ENCODE data around the gene IQCC.
"Not testable (repeated sequence)": the region's sequence is repeated elsewhere in the genome, so short reads cannot be mapped to it uniquely, and the experiment has no call there.

IQCC gene

GRCh38 chr1:32205401-32206370 lies at the start of gene IQCC:
TSS of gene IQCC (plus strand) at chr1:32205671. CDS start at chr1:32205682, 11 bp downstream.
- peak; percentile 44 to 47 for DNase-seq (ENCODE audit: low read depth in 2 of 2)

DNA sequence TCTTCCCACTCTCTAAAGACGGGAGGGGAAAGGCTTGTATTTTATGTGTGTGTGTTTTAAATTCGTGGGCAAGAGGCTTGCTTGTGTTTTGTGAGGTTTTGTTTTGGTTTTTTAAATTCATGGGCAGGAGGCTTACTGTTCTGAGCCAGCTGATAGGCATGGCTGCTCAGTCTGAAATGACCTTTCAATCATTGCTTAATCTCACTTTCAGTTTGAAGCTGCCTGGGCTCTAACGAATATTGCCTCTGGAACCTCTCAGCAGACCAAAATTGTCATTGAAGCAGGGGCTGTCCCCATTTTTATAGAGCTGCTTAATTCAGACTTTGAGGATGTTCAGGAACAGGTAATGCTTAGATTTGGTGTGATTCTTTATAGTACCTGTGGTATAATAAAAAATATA lies 46.3 kb upstream of the IQCC start:
- no peak for DNase-seq (ENCODE audit: low read depth in 2 of 2)

GRCh38 chr1:32163405-32163804 lies 42.1 kb upstream of the IQCC start:
- no peak for DNase-seq (ENCODE audit: low read depth in 2 of 2)

- not testable (repeated sequence) for DNase-seq (ENCODE audit: low read depth in 2 of 2)
Measured at GRCh38 chr1:32165633-32166032, 39.8 kb upstream of the IQCC start.

GRCh38 chr1:32170991-32171390 lies 34.5 kb upstream of the IQCC start:
- no peak for DNase-seq (ENCODE audit: low read depth in 2 of 2)

DNA sequence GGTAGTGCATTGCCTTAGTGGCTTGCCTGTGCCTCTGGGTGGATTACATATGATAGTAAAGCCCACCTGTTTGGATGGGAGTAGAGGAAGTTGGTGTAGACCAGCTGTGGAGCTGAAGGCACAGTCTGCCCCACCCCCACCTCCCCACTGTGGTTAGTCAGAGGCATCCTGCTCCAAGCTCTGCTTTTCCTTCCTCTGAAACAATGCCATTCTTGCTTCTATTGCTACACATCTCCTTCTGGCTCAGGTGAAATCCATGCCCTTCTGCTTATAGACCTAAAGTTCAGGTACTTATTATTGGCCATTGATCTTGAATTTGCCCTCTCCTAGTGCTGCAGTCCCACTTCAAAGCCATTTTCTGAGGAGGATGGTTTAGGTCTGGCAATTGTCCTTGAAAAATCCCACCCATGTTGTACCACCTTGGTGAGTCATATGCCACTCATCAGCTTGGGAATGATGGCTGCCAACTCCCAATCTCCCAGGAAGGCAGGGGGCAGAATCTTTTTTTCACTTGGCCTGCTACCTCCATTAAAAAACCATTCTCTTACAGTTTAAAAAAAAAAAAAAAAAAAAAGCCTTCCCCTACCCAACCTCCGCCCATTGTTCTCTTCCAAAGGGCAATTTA lies 32.7 kb upstream of the IQCC start:
- no peak for DNase-seq (ENCODE audit: low read depth in 2 of 2)

- no peak for DNase-seq (ENCODE audit: low read depth in 2 of 2)
Measured at GRCh38 chr1:32178380-32179192, 26.9 kb upstream of the IQCC start.

DNA sequence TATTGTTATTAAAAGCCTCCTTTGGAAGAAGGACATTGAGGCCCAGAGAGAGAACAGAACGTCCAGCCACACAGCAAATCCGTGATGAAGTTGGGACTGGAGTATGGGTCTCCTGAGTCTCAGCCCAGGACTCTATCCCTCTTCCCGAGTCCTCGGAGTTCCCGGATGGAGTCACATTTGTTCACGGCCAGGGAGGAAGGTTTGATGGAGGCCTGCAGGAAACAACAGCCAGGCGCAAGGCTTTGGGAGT lies 26.4 kb upstream of the IQCC start:
- no peak for DNase-seq (ENCODE audit: low read depth in 2 of 2)

- peak; percentile 74 to 80 for DNase-seq (ENCODE audit: low read depth in 2 of 2)
Measured at GRCh38 chr1:32179443-32180185, 25.9 kb upstream of the IQCC start, which contains the start of gene TXLNA. TSS of gene TXLNA (plus strand) at chr1:32179675. CDS start at chr1:32180346, 671 bp downstream.

DNA sequence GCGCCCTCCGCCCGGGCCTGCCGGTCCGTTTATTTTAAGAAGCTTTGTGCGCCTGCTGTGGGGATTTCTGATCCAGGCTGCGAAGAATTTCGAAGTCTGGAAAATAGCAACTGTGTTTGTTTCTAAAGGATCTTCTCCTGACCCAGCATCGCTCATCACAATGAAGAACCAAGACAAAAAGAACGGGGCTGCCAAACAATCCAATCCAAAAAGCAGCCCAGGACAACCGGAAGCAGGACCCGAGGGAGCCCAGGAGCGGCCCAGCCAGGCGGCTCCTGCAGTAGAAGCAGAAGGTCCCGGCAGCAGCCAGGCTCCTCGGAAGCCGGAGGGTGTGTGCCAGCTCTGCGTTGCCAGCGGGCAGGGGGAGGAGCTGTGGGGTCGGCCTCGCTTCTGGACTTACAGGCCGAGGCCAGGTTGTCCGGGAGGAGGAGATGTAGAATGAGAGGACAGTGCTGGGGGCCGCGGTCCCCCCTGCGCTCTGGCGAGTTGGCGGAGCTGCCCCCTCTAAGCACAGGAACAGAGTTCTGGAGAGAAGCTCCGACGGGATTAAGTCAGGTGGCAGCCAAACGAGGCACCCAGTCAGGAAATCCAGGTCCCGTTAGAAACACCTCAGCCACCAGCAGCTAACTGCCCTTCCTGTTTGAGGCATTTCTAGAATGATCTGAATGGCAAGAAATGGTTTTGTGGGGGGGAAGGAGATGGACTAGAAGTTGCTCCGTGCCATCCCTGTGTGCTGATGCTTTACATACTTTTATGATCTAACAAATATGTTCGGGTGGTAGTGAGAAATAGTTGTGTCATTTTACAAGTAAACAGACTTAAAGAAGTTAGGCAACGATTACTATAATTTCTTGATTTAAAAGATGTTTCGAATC lies 25.0 kb upstream of the IQCC start:
- no peak for DNase-seq (ENCODE audit: low read depth in 2 of 2)

DNA sequence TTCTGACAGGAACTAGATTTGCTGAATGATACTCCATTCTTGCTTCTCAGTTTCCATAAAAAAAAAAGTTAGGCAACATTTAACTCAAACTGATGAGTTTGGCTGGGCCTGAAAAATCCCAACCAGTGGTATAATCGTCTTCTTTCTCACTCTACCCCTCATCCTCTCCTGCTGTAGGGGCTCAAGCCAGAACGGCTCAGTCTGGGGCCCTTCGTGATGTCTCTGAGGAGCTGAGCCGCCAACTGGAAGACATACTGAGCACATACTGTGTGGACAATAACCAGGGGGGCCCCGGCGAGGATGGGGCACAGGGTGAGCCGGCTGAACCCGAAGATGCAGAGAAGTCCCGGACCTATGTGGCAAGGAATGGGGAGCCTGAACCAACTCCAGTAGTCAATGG lies 24.4 kb upstream of the IQCC start:
- no peak for DNase-seq (ENCODE audit: low read depth in 2 of 2)

- no peak for DNase-seq (ENCODE audit: low read depth in 2 of 2)
Measured at GRCh38 chr1:32181563-32181962, 23.9 kb upstream of the IQCC start.

DNA sequence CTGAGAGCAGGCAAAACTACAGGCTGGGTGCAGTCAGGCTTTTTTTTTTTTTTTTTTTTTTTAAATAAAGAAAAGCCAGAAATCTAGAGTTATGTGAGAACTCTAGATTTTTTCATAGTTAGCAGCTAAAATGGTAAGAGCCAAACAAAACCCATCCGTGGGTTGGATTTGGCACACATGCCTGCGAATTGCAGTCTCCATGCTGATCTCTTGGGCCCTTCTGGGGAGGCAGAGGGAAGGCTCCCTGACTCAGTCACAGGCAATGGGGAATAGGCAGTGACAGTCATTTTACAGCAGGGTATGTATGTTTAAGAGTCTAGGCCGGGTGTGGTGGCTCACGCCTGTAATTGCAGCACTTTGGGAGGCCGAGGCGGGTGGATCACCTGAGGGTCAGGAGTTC lies 23.4 kb upstream of the IQCC start:
- DNase-seq (ENCODE audit: low read depth in 2 of 2), result no peak

DNA sequence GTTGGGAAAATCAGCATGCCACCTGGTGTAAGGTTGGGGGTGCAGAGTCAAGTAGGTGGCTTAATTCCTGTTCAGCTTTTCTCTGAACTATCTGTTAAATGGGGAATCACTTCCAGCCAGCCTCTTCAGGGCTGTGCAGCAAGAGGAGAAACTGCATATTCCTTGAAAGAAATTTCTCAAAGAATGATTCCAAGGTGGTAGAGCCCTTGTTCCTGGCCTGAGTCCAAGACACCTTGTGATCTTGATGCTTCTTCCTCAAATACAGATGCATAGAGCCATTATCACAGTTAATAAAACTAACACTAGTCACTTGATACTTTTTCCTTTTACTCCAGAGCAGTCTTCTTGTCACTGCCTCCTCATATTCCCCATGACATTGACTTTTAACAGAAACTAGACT lies 20.8 kb upstream of the IQCC start:
- no peak for DNase-seq (ENCODE audit: low read depth in 2 of 2)

GRCh38 chr1:32186077-32186476 lies 19.4 kb upstream of the IQCC start:
- no peak for DNase-seq (ENCODE audit: low read depth in 2 of 2)

DNA sequence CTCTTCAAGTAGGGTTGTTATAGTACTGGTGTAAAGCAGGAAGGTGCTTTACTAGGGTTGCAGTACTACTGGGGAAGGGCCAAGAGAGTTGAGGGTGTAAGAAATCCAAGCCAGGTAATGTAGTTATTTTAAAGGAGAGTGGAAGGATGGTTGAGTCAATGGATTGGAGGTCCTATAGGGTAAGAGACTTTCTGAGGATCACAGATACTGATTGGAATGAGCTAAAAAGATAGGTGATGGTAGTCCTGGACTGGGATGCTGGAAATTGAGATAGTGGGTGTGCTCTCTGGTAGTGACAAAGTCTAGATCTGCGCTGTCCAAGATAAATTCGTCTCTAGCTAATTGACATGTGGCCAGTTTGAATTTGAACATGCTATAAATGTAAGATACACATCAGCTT lies 19.0 kb upstream of the IQCC start:
- DNase-seq (ENCODE audit: low read depth in 2 of 2), result no peak

DNA sequence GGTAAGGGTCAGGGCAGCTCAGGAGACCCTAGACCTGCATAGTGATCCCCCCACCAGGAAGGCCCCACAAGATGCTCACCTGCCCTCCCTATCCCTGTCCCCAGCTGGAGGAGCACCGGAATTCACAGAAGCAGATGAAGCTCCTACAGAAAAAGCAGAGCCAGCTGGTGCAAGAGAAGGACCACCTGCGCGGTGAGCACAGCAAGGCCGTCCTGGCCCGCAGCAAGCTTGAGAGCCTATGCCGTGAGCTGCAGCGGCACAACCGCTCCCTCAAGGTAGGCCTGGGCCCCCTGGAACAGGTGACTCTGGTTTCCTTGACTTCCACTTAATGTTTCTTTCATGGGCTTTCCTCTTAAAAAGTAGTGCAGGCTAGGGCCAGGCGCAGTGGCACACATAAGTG lies 17.6 kb upstream of the IQCC start:
- DNase-seq (ENCODE audit: low read depth in 2 of 2), result no peak

DNA sequence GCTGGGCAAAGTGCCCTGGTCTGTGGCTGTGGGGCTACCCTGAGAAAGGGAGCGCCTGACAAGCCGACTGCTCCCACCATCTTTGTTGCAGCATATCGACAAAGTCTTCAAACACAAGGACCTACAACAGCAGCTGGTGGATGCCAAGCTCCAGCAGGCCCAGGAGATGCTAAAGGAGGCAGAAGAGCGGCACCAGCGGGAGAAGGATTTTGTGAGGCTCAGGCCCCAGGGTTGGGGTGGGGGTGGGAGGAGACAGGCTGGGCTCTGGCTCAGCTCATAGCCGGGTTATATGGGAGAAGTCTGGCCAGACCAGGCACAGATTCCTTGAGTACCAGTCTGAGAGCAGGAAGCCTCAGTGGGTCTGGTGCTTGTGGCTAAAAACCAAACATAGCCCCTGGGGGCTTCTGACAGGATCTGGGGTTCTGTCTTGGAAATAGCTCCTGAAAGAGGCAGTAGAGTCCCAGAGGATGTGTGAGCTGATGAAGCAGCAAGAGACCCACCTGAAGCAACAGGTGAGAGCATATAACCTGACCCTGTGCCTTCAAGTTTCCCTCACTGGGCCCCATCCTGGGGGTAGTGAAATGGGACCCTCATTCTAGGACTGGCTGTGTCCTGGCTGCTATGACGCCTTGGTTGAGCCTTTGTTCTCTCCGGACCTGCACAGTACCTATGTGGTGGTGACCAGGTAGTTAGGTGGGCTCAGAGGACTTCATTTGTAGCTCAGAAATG lies 13.1 kb upstream of the IQCC start:
- DNase-seq (ENCODE audit: low read depth in 2 of 2), result no peak

- no peak for DNase-seq (ENCODE audit: low read depth in 2 of 2)
Measured at GRCh38 chr1:32194984-32195383, 10.5 kb upstream of the IQCC start.

- no peak for DNase-seq (ENCODE audit: low read depth in 2 of 2)
Measured at GRCh38 chr1:32195531-32195930, 9.9 kb upstream of the IQCC start.

All from fibroblast of skin of left quadriceps (primary cell).